Activated CD4-positive, alpha-beta memory T cell treated with anti-CD3 and anti-CD28 coated beads for 36 hours (primary cell): Measurements from ENCODE around the gene SLC5A10. TPM values are rescaled to one million over a fixed set of nuclear protein-coding genes. Genes with fewer than 3 reads are reported as not detected.

ENCODE experiments used
- CTCF ChIA-PET: fragments of 350-600 bp; sonication (Branson Sonifier 250); formaldehyde crosslinking; loops from one replicate; lab custom pipeline; 2021; ENCODE audit warnings: antibody characterized with exemption, inconsistent platforms; lab: Charles Lee
- POLR2A ChIA-PET: fragments of 350-600 bp; sonication (Branson Sonifier 250); formaldehyde crosslinking; loops from one replicate; lab custom pipeline; 2021; ENCODE audit warnings: antibody characterized with exemption; lab: Charles Lee
- DNase-seq: peaks from one replicate; pipeline ENCODE4 v3.0.0-alpha.2; 2020
- H3K27ac Mint-ChIP-seq: one replicate; pipeline ENCODE4 v1.8.0; 2021; ENCODE audit warnings: mixed read lengths
- H3K27me3 Mint-ChIP-seq: one replicate; pipeline ENCODE4 v1.8.0; 2021; ENCODE audit warnings: mixed read lengths
- H3K36me3 Mint-ChIP-seq: one replicate; pipeline ENCODE4 v1.8.0; 2021; ENCODE audit warnings: mixed read lengths
- H3K4me1 Mint-ChIP-seq: one replicate; pipeline ENCODE4 v1.8.0; 2021; ENCODE audit warnings: low read depth, mixed read lengths
- H3K4me3 Mint-ChIP-seq: one replicate; pipeline ENCODE4 v1.8.0; 2021; ENCODE audit warnings: mild to moderate bottlenecking, mixed read lengths
- H3K9me3 Mint-ChIP-seq: one replicate; pipeline ENCODE4 v1.8.0; 2021; ENCODE audit warnings: mixed read lengths
- intact Hi-C: fragments of 100-400 bp; cut with micrococcal nuclease; formaldehyde crosslinking; loops from one replicate; pipeline ENCODE4 v1.15.1; 2023
- total RNA-seq, 2 experiments: library from RNA; stranded (reverse); gene quantifications; one replicate each; pipeline ENCODE4 v1.2.3, GENCODE V29; 2021

SLC5A10 gene
- not detected for total RNA-seq

DNA sequence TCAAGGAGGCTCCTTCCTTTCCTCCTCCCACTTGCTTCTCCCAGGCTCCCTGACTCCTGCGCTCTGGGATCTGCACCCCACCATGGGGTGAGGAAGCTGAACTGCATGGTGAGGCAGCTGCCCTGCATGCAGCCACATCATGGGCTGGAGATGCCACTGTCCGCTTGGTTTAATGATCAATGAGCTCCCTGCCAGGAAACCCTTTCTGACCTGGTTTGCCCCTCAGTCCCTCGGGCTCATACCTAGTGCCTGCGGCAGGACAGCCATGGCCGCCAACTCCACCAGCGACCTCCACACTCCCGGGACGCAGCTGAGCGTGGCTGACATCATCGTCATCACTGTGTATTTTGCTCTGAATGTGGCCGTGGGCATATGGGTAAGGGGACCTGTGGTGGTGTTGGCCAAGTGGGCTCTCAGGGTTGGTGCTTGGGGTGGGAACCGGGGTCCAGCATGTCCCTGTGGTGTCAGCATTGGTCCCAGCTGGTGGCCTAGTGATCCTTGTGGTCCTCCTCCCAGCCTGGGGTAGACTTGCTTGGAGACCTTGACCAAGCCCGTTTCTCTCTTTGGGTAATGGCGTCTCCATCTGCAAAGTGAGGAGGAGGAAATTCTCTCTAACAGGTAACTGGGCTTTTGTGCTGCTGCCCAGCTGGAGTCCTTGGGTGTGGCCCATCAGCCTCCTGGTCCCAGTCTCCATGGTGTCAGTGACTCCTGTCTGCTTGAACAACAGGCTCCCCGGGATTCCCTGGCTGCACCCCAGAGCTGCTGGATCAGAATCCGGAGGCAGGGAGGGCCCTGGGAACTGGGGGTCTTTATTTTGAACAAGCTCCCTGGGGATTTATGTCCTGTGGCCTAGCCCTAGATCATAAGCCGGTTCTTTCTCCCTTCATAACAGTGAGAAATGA, at the start of gene SLC5A10:
Gene SLC5A10 (plus strand): TSS at position 225 of the 902 bp plus-strand sequence. CDS start 41 bp downstream, at position 266.
- intact Hi-C loops: no loop called here
- Mint-ChIP-seq H3K27ac (no peak within 1 kb of the TSS), H3K4me1 (peaks cover 20% of the 10 kb centered on the region), H3K4me3 (no peak within 1 kb of the TSS), H3K27me3 (no peaks in the 10 kb centered on the region), H3K36me3 (no peaks in the 10 kb centered on the region), H3K9me3 (no peaks in the 10 kb centered on the region)
- CTCF ChIA-PET: interaction anchor here (1.2 kb wide), 1 partner anchor 9 kb away, joined by 3 read pairs; no protein-coding TSS in a partner anchor
- no peak for DNase-seq
- POLR2A ChIA-PET: no interaction called here

DNA sequence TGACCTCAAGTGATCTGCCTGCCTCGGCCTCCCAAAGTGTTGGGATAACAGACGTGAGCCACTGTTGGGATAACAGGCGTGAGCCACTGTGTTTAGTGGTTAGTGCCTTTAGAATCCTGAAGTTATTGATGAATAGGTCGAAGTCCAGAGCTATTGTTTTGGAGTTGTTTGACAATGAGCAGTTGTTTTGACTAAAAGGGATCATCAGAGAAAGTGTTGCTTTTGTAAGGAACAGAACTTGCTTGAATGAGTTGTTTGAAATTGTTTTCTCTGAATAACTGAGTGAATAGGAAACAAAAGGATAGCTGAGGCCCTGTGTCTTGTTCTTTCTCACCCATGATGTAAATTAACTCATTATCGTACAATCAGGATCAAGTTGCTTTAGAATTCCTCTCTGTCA, 47.5 kb upstream of the SLC5A10 start:
- intact Hi-C loops: no loop called here
- POLR2A ChIA-PET: no interaction called here
- CTCF ChIA-PET: interaction anchor here (1.1 kb wide), 1 partner anchor 57 kb away, joined by 4 read pairs; no protein-coding TSS in a partner anchor

DNA sequence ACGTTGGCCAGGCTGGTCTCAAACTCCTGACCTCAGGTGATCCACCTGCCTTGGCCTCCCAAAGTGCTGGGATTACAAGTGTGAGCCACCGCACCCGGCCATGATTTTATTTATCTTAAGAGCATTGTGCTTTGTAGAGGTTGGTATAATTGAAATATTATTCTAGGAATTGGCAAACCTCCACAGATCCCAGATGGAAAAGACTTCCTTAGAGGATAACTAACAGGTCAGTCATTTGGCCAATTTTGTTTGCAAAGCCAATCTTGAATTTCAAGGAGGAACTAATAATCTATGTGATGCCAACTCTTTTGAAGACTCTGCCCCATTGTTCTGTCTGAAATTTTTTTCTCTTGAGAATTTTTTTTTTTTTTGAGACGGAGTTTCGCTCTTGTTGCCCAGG, 46.7 kb upstream of the SLC5A10 start:
- intact Hi-C loops: no loop called here
- ChIA-PET CTCF (interaction anchor here (0.7 to 1.1 kb wide), 2 partner anchors 16 to 56 kb away, joined by 3 to 4 read pairs; no protein-coding TSS in a partner anchor), POLR2A (no interaction called here)
- H3K4me3 Mint-ChIP-seq: no peak overlapping the region
- no peak overlapping the region for H3K27ac Mint-ChIP-seq
- no peaks in the 10 kb centered on the region for H3K9me3 Mint-ChIP-seq
- H3K4me1 Mint-ChIP-seq: peaks cover 23% of the 10 kb centered on the region
- H3K27me3 Mint-ChIP-seq: no peaks in the 10 kb centered on the region
- H3K36me3 Mint-ChIP-seq: peaks cover 26% of the 10 kb centered on the region
- DNase-seq: no peak

More for the DNA sequence above, 47.5 kb upstream of the SLC5A10 start:
- no peak for DNase-seq
- Mint-ChIP-seq H3K9me3 (no peaks in the 10 kb centered on the region), H3K27ac (no peak overlapping the region), H3K4me3 (no peak overlapping the region), H3K36me3 (peaks cover 28% of the 10 kb centered on the region), H3K27me3 (no peaks in the 10 kb centered on the region), H3K4me1 (peaks cover 24% of the 10 kb centered on the region)

DNA sequence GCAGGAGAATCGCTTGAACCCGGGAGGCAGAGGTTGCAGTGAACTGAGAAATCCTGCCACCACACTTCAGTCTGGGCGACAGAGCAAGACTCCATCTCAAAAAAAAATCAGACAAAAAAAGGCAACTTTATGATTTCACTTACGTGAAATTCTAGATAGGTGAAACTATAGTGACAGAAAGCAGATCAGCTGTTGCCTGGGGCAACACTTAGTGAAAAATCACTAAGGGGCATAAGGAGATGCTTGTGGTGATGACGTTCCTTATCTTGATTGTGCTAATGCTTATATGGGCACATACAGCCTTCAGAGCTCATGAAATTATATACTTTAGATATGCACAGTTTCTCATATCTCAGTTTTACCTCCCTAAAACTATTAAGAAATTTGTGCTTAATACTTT, 41.6 kb upstream of the SLC5A10 start:
- no peaks in the 10 kb centered on the region for H3K27me3 Mint-ChIP-seq
- peaks cover 31% of the 10 kb centered on the region for H3K36me3 Mint-ChIP-seq
- intact Hi-C loops: no loop called here
- no peaks in the 10 kb centered on the region for H3K9me3 Mint-ChIP-seq
- POLR2A ChIA-PET: no interaction called here
- no peak overlapping the region for H3K27ac Mint-ChIP-seq
- H3K4me1 Mint-ChIP-seq: no peaks in the 10 kb centered on the region
- CTCF ChIA-PET: no interaction called here
- DNase-seq: no peak
- no peak overlapping the region for H3K4me3 Mint-ChIP-seq

DNA sequence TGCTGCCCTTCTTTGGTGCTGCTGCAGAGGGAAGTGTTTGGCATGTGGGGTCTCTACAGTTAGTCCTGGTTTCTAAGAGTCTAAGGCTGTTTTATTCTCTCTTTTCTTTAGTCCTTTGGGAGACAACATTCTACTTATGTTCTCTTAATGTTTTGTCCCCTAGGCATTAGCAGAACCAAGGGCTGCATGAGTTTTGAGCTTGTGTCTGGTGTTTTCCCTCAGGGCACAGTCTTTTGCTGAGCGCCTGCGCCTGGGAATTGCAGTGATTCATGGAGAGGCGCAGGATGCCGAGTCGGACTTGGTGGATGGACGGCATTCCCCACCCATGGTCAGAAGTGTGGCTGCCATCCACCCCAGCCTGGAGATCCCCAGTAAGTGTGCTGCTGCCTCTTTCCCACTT, 41.1 kb upstream of the SLC5A10 start:
- H3K27me3 Mint-ChIP-seq: no peaks in the 10 kb centered on the region
- DNase-seq: no peak
- no peaks in the 10 kb centered on the region for H3K9me3 Mint-ChIP-seq
- intact Hi-C loops: no loop called here
- POLR2A ChIA-PET: no interaction called here
- H3K4me3 Mint-ChIP-seq: no peak overlapping the region
- H3K27ac Mint-ChIP-seq: no peak overlapping the region
- H3K4me1 Mint-ChIP-seq: no peaks in the 10 kb centered on the region
- H3K36me3 Mint-ChIP-seq: peaks cover 32% of the 10 kb centered on the region
- CTCF ChIA-PET: no interaction called here

DNA sequence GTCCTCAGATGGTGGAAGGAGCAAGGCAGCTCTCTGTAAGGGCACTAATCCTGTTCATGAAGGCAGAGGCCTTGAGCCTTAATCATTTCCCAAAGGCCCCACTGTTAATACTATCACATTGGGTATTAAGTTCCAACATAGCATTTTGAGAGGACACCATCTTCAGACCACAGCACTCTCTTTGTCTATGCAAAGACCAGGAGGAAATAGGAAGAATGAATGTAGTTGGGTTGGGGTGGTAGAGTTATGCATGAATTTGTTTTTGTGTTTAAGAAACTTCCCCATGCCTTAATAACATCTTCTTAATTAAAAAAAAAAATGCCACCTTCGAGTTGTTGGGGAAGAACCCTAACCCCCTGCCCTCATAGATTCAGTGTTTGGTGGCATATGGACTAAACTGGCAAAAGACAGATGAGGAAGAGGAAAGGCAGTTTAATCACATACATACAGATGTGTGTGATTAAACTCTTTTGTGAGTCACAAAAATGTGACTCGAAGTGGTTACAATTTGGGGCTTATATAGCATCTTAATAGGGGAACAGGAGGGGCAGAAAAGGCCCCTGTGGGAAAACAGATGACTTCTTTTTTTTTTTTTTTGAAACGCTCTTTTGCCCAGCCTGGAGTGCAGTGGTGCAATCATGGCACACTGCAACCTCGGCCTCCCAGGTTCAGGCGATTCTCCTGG, 35.0 kb upstream of the SLC5A10 start:
- Mint-ChIP-seq H3K4me1 (peaks cover 32% of the 10 kb centered on the region), H3K4me3 (no peak overlapping the region), H3K36me3 (peaks cover 28% of the 10 kb centered on the region), H3K27ac (no peak overlapping the region), H3K27me3 (no peaks in the 10 kb centered on the region), H3K9me3 (no peaks in the 10 kb centered on the region)
- DNase-seq: no peak
- intact Hi-C loops: no loop called here
- CTCF ChIA-PET: no interaction called here
- POLR2A ChIA-PET: interaction anchor here (0.5 kb wide), 1 partner anchor 25 kb away, joined by 3 read pairs; no protein-coding TSS in a partner anchor

DNA sequence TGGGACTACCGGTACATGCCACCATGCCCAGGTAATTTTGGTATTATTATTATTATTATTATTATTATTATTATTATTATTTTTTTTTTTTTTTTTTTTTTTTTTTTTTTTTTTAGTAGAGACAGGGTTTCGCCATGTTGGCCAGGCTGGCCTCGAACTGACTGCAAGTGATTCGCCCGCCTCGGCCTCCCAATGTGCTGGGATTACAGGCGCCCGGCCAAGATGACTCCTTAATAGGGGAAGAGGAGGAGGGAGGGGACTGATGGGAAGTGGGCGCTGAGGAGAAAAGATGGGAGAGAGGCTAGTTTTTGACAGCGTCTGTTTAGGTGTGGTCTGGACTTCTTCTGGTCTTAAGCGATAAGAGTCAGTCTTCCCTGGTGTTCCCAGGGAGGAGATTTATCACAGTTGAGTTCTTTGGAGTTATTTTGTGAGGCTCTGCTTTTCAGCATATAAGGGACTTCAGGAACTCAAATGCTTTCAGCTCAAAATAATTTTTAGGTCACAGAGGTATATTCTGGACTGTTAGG, 34.4 kb upstream of the SLC5A10 start:
- H3K27ac Mint-ChIP-seq: no peak overlapping the region
- intact Hi-C loops: no loop called here
- H3K4me1 Mint-ChIP-seq: peaks cover 37% of the 10 kb centered on the region
- ChIA-PET CTCF (no interaction called here), POLR2A (interaction anchor here (0.5 kb wide), 1 partner anchor 25 kb away, joined by 3 read pairs; no protein-coding TSS in a partner anchor)
- no peak overlapping the region for H3K4me3 Mint-ChIP-seq
- H3K36me3 Mint-ChIP-seq: peaks cover 25% of the 10 kb centered on the region
- H3K27me3 Mint-ChIP-seq: no peaks in the 10 kb centered on the region
- no peaks in the 10 kb centered on the region for H3K9me3 Mint-ChIP-seq
- no peak for DNase-seq

DNA sequence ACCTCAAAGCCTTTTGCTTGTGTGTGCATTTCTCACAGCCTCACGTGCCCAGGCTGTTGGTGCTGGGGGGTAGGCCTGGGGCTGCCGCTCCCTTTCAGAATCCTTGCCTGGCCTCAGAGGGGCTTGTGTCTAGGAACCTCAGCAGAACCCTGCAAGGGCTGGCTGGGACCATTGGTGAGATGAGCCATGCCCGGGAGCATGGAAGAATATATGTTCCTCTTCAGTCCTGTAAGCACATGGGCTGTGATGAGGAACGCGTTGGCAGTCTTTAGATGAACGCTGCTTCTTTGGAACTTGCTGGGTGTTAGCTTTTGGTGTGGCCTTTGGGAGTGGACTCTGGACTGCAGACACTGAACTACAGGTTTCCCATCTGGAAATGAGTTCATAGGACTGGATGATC, 32.0 kb upstream of the SLC5A10 start:
- intact Hi-C loops: loop anchor here (10.0 kb wide), 2 partner anchors 55 to 105 kb away; no protein-coding TSS in a partner anchor
- Mint-ChIP-seq H3K9me3 (no peaks in the 10 kb centered on the region), H3K27me3 (no peaks in the 10 kb centered on the region), H3K27ac (no peak overlapping the region), H3K36me3 (peaks cover 21% of the 10 kb centered on the region), H3K4me1 (peaks cover 41% of the 10 kb centered on the region), H3K4me3 (no peak overlapping the region)
- no peak for DNase-seq
- CTCF ChIA-PET: no interaction called here
- POLR2A ChIA-PET: no interaction called here

DNA sequence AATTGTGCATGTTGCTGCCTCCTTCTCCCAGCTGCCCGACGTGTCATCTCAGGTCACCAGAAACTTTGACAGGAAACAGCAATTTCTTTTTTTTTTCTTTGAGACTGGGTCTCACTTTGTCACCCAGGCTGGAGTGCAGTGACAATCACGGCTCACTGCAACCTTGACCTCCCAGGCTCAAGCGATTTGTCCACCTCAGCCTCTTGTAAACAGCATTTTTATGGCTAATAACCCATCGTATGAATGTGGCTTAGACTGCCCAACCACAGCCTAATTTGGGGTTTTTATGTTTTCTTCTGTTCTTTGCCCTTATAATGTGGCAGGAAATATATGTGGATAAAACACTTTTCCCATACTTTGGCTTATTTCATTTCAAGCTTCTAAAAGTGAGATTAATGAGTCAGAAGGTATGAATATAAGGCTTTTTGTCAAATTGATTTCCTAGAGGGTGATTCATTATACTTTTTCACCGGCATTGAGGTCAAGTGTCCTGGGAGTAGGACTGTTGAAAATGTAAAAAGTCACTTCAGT, 31.0 kb upstream of the SLC5A10 start:
- Mint-ChIP-seq H3K27me3 (no peaks in the 10 kb centered on the region), H3K36me3 (peaks cover 16% of the 10 kb centered on the region), H3K9me3 (no peaks in the 10 kb centered on the region), H3K27ac (peak overlapping the region; percentile 59), H3K4me3 (peak overlapping the region; percentile 10), H3K4me1 (peaks cover 49% of the 10 kb centered on the region)
- CTCF ChIA-PET: interaction anchor here (0.6 kb wide), 1 partner anchor 1229 kb away, joined by 3 read pairs; no protein-coding TSS in a partner anchor
- intact Hi-C loops: loop anchor here (1.0 to 10.0 kb wide), 4 partner anchors 20 to 106 kb away; no protein-coding TSS in a partner anchor
- DNase-seq: peak; percentile 25
- POLR2A ChIA-PET: interaction anchor here (0.6 kb wide), 2 partner anchors 37 to 57 kb away, joined by 4 read pairs; no protein-coding TSS in a partner anchor

DNA sequence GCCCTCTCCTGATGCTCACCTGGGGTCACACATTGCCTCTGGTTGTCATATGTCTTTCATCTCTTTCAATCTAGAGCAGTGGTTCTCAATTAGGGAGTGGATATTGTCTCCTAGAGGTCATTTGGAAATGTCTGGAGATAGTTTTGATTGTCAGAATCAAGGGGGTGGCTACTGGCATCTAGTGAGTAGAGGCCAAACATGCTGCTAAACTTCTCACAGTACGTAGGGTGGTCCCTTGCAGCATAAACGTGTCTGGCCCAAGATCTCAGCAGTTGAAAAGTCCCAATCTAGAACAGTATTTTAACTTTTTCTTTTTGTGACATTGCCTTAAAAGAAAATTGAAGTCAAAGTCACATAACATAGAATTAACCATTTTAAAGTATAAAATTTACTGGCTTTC, 30.5 kb upstream of the SLC5A10 start:
- DNase-seq: no peak
- H3K9me3 Mint-ChIP-seq: no peaks in the 10 kb centered on the region
- H3K36me3 Mint-ChIP-seq: peaks cover 16% of the 10 kb centered on the region
- intact Hi-C loops: loop anchor here (1.0 to 10.0 kb wide), 4 partner anchors 20 to 107 kb away; no protein-coding TSS in a partner anchor
- H3K4me1 Mint-ChIP-seq: peaks cover 51% of the 10 kb centered on the region
- H3K4me3 Mint-ChIP-seq: peak overlapping the region; percentile 10
- CTCF ChIA-PET: no interaction called here
- no peaks in the 10 kb centered on the region for H3K27me3 Mint-ChIP-seq
- POLR2A ChIA-PET: no interaction called here
- H3K27ac Mint-ChIP-seq: peak overlapping the region; percentile 67

DNA sequence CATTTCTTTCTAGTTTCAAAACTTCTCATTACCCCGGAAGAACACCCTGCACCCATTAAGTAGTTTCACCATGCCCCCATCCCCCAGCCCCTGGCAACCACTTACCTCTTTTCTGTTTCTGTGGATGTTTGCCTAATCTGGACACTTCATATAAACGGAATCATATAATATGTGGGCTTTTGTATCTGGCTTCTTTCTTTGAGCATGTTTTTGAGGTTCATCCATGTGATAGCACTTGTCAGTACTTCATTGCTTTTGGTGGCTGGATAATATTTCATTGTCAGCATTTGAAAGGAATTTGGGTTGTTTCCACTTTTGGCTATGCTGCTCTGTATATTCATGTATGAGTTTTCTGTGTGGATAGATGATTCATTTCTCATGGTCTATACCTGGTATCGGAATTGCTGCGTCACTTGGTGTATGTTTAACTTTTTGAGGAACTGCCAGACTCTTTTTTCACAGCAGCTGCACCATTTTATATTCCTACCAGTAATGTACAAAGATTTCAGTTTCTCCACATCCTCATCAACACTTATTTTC, 30.0 kb upstream of the SLC5A10 start:
- Mint-ChIP-seq H3K27me3 (no peaks in the 10 kb centered on the region), H3K36me3 (peaks cover 14% of the 10 kb centered on the region), H3K9me3 (no peaks in the 10 kb centered on the region), H3K27ac (peak overlapping the region; percentile 67), H3K4me1 (peaks cover 53% of the 10 kb centered on the region), H3K4me3 (peak overlapping the region; percentile 8)
- CTCF ChIA-PET: interaction anchor here (0.6 kb wide), 1 partner anchor 65 kb away, joined by 3 read pairs; no protein-coding TSS in a partner anchor
- peak; percentile 37 for DNase-seq
- intact Hi-C loops: loop anchor here (1.0 to 10.0 kb wide), 4 partner anchors 21 to 107 kb away; no protein-coding TSS in a partner anchor
- POLR2A ChIA-PET: no interaction called here
